ENCODE data around the gene DAGLB.
"Not testable (repeated sequence)": the region's sequence is repeated elsewhere in the genome, so short reads cannot be mapped to it uniquely, and the experiment has no call there.

DAGLB gene

GRCh38 chr7:6430271-6430940 lies 17.3 kb downstream of the DAGLB start:
- DNase-seq: peak; percentile 77

GRCh38 chr7:6425948-6426347 lies 21.8 kb downstream of the DAGLB start:
- DNase-seq: no peak

DNA sequence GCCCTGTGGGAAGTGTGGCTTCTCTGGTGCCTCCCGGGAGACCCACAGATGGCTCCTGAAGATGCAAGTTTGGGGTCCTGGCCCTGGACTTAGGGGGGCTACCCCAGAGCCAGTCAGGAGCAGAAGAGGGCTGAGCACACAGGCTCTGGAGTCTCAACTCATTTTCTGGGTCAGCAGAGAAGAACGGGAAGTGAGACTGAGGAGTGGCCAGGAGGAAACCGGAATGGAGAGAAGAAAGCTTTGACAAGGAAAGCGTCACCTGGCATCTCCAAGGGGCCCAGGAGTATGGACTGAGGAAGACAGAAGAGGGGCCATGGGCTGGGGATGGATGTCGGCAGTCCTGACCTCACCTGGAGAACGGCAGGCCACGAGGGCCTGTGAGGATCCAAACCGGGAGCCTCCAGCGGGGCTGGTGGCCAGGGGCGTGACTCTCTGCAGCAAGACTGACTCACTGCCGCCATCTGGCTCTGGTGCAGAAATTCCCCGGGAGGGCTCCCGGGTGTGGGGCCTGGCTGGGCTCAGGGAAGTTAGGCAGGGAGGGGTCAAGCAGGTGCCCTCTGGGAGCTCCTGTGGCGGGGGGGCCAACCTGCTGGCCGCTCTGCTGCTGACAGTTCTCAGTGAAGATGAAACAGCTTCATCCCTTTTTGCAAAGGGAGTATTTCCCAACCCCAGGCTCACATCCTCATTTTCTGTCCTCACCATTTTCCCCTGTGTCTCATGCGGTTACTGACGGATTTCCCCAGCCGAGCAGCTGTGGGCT lies 23.6 kb downstream of the DAGLB start:
- no peak for DNase-seq

GRCh38 chr7:6422926-6423632 lies 24.7 kb downstream of the DAGLB start:
- no peak for DNase-seq

DNA sequence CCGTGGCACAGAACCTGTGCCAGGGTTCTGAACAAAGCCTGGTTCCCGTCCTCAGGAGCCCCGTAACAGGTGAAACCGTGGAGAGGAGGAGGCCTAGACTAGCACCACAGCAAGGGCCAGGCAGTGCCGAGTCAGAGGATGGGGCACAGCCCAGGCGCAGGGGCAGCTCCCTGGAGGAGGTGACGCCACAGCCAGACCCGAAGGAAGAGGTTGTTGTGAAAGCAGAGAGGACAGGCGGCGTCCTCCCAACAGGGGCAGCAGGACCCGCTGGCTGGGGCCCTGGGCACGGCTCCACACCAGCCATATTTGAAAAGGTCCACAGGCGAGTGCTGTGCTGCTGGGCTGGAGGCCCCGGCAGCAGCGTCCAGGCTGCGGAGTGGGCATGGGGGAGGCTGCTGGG lies 25.7 kb downstream of the DAGLB start:
- no peak for DNase-seq

- DNase-seq: no peak
These were observed 27.1 kb downstream of the DAGLB start for GRCh38 chr7:6420680-6421079.

- no peak for DNase-seq
These were observed 28.4 kb downstream of the DAGLB start for GRCh38 chr7:6419310-6419773.

- DNase-seq: no peak
These were observed 30.3 kb downstream of the DAGLB start for GRCh38 chr7:6417408-6417807.

- no peak for DNase-seq
These were observed 31.1 kb downstream of the DAGLB start for GRCh38 chr7:6416516-6417145.

GRCh38 chr7:6413637-6414036 lies 34.1 kb downstream of the DAGLB start:
- no peak for DNase-seq

DNA sequence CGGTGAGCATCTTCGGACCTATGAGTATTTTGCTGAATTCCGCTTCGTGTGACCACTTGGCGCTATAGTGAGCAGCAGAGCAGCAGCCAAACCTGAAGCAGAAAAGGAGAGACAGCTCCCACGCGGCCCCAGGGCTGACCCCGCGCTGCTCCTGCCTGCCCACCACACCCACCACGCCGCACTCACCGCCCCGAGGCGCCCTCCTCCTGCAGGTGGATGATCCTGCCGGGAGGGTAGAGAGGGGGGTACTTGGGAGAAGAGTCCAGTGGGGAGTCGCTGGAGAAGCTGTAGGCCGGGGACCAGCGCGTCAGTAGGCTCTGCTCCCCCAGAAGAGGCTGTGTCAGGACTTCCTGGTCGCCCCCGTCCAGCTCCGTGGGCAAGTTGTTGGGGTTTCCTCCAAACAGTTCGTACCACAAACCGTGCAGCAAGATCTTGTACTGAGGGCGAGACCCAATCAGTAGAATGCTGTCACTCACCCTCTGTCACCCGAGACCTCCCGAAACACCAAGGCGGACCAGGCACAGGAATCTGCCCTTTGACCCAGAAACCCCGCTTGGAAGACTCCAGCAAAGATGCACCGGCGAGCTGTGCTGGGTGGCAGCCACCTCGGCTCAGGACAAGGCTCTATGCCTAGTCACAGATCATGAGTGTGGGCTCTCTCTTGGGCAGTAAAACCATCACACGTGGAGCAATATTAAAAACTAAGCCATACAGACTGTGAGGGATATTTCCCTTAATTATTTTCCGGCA lies 37.6 kb downstream of the DAGLB start:
- DNase-seq: no peak

DNA sequence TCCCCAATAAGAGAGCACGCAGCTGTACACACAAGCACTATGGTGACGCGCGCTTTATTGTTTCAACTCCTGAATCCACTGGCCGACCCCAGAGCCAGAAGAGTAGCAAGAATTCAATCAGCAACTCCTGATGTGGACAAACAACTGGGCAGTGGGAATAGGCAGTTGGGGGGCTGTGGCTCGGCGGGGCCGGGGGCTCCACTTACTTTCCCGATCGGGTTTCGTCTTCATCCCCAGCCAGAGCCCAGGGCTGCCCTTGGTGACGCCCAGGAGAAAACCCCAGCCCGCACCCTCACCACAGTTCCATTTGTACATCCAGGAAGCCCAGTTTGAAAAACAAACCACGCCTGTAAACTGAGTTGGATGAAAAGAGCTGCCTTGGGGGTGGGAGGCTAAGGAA lies 38.7 kb downstream of the DAGLB start:
- no peak for DNase-seq

DNA sequence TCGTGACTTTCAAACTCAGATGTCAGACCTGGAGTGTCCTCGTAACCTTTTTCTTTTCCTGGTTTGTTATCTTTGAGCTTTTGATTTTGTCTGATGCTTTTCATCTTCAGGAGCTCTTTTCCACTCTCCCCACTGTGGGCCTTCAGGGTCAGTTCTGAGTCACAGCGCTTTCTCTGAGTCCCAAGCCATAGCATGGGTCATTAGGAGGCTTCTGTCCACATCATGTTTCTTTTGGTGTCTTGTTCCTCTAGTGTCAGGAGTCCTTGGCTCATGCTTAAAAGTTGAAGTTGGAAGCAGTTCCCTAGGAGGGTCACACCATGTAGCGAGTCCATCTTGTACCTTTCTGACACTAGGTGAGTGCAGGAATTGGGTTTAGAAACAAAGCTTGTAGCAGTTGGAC lies 40.3 kb downstream of the DAGLB start:
- DNase-seq: no peak

DNA sequence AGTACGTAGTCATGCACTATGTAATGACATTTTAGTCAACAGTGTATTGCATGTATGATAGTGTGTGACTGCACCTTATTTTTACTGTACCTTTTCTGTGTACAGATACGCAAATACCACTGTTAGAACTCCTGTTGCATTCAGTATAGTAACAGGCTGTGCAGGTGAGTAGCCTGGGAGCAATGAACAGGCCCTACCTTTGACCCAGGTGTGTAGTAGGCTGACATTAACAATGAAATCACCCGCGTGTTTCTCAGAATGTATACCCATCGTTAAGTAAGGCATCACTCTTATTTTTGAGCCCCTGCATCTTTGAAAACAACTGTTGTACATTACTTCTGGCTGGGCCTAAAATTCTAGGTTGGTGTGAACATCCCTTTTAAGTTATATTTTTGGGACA lies 41.6 kb downstream of the DAGLB start:
- no peak for DNase-seq

- no peak for DNase-seq
These were observed 43.8 kb downstream of the DAGLB start for GRCh38 chr7:6403907-6404306.

- DNase-seq: no peak
These were observed 45.0 kb downstream of the DAGLB start for GRCh38 chr7:6402741-6403140.

DNA sequence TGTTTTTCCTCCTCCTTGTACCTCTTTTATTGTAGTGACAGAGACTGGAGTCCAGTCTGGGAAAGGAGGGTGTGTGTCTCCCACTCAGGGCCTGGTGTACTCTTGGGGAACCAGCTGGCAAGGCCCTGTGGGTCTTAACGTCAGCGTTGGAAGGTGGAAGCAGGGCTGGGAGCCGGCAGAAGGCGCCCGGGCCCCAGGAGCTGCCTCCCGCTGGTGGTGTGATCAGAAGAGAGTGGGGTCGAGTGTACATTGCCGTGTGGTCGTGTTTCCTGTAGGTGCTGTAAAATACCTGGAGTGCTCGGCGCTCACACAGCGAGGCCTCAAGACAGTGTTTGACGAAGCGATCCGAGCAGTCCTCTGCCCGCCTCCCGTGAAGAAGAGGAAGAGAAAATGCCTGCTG lies 45.7 kb downstream of the DAGLB start:
- no peak for DNase-seq

DNA sequence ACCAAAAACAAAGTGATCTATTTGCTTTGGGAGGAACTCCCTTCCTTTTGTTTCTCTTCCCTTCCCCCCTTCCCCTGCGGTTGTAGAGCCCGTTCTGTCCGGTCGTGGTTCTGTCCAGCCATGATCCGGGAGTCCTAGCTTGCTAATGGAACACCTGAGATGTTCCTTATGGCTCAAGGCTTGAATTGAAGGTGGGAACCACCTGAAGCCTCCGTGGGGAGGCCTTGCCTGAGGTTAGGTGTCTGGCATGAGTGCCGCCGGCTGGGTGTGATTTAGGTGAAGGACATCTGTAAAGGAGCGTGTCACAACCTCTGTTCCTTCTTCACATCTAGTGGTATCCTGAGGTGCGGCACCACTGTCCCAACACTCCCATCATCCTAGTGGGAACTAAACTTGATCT lies 46.2 kb downstream of the DAGLB start:
- DNase-seq: no peak

DNA sequence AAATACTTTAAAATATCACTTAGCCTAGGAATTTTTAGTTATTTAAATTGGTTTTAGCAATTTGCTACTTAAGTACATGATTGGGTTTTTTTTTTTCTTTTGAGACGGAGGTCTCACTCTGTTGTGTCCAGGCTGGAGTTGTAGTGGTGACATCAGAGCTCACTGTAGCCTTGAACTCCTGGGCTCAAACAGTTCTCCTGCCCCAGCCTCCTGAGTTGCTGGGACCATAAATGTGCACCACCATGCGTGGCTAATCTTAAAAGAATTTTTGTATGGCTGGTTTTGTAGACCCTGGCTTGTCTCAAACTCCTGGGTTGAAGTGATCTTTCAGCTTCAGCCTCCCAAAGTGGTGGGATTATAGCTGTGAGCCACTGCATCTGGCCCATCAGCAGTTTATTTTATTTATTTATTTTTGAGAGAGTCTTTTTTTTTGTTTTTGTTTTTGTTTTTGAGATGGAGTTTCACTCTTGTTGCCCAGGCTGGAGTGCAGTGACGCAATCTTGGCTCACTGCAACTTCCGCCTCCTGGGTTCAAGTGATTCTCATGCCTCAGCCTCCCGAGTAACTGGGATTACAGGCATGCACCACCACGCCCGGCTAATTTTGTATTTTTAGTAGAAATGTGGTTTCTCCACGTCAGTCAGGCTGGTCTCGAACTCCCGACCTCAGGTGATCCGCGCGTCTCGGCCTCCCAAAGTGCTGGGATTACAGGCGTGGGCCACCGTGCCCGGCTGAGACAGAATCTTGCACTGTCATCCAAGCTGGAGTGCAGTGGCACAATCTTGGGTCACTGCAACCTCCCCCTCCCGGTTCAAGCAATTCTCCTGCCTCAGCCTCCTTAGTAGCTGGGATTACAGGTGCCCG lies 47.3 kb downstream of the DAGLB start:
- not testable (repeated sequence) for DNase-seq

DNA sequence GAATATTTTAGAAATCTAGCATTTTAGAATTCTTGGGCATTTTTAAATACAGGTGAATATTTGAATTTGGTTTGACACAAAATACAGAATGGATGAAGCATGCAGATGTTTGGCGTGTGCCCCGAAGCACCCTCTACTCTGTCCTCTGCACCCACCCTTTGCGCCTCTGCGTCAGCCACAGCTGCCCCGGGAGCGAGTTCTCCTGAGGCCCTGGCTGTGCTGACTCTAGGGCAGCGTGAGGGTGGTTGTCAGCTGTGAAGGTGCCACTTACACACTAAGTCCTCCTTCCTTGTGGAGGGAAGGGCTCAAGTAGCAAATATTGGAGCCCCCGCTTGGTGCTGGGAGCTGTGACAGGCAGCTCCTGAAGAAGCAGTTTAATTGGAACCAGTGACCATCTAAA lies 48.4 kb downstream of the DAGLB start:
- no peak for DNase-seq

DNA sequence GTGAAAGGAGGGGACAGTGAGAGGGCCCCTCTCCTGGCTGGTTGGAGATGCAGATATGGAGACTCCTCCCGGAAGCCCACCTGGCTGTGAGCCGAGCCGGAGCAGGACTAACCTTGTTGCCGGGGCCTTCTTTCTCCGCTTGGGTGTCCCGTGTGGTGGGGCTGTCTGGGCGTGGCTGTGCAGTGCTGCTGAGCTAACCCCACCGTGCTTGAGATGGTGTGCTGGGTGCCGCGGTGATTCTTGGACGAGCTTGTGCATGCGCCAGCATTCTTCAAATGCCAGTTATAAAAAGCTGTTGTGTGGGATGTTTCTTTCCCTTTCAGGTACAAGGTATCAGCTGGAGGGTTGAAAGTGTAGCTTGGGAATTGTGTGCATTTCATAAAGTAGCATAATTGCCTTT lies 48.8 kb downstream of the DAGLB start:
- DNase-seq: no peak

Measured in fibroblast of skin of back (primary cell).